HG02970 (cell line): ENCODE results near the gene MCRS1.

Experiments
- ATAC-seq: cut with Tn5 transposase; IDR thresholded peaks from one replicate; pipeline ENCODE4 v1.9.1; 2021; ENCODE audit warnings: mild to moderate bottlenecking, moderate library complexity, moderate number of reproducible peaks; ENCODE audit not compliant: unreplicated experiment, low FRiP score

MCRS1 gene

DNA sequence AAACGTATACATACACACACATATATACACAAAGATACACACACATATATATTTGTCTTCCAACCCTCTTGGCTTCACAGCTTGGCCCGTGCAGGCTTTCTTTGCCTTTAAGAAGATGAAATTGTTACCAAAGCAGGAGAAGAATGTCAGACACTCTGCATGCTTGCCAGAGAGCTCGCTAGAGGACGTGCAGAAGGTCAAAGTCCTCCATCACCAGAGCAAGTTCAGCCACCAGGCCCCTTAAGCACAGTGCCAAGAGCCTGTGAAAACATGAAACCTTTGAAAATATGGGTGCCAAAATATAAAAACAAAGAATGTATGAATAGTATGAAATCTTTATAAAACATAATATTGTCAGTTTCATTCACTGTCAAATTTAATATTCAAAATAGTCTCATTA, 14.9 kb upstream of the MCRS1 start:
- ATAC-seq, result no peak

DNA sequence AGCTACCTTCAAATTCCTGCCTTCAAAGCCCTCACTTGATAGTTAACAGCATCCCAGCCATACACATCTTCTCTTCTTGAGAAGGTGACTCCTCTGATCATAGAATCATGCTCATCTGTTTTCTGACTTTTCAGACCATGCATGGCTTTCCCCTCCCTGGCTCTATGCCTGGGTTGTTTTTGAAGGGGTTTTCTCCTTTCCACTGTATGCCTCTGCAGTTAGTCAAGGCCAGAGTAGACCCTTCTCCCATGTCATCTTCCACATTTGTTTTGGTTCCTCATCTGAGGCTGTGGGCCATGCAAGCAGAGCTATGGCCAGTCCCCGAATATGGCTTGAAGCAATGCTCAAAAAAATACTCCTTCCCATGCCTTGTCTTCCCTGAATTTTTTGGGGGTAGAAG, 14.3 kb upstream of the MCRS1 start:
- ATAC-seq, result no peak

DNA sequence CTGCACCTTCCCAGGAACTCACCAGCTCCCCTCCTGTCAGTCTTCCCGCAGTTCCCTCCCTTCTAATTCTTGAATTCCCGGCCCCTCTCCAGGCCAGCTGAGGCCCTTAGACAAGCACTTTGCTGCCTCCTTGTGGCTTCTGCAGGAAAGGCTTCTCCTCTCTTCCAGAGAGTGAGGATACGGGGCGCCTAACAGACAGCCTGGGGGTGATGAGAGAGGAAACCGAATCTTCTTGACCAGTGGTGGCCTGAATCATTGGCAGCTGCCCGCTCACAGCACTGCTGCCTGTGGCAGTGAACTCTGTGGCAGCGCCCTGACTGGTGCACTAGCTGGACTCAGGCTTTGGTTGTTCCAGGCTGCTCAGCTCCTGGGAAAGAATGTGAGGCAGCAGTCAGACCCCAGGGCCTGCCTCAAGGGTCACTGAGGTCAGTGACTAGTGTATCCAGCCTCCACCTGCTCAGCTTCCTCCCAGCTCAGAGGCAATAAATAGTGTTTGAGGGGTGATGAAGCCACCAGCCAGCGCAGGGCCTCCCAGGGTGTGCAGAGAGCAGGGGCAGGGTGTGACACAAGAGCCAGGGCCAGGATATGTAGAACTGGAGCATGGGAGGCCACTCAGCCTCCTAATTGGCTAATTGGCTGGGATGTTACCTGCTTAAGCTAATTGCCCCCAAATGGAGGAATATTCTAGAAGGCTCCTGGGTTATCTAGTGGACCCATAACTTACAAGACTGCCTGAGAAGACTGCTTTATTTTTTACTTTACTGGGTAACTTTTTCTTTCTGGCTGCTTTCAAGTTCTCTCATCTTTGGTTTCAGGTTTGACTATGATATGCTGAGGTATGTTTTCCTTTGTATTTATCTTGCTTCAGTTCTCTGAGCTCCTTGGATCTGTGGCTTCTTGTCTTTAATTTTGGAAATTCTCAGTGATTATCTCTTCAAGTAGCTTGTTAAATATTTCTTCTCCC, 12.9 kb upstream of the MCRS1 start:
- no peak for ATAC-seq

DNA sequence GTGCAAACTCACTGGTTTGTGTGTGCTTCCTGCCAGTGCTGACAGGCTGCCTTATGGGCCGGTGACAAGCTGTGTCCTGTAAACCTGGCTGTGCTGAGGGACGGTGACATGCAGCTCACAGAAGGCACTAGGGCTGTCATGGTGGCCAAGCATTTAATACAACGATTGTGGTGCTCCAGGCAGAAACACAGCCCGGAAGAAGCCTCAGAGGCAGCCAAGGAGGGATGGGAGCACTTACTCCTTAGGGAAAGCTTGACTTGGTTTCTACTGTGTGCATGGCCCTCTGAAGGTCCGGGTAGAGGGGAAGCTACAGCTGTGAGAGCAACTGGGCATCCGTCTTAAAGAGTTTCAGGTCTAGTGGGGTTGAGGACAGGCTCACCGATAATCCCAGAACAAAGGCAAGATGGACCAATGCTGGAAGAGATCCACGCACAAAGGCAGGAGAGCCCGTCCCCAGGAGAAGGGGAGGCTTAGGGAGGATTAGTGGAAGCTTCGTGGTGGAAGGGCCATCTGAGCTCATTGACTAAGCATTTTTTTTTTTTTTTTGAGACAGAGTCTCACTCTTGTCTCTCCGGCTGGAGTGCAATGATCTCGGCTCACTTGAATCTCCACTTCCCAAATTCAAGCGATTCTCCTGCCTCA, 10.7 kb upstream of the MCRS1 start:
- ATAC-seq, result no peak

DNA sequence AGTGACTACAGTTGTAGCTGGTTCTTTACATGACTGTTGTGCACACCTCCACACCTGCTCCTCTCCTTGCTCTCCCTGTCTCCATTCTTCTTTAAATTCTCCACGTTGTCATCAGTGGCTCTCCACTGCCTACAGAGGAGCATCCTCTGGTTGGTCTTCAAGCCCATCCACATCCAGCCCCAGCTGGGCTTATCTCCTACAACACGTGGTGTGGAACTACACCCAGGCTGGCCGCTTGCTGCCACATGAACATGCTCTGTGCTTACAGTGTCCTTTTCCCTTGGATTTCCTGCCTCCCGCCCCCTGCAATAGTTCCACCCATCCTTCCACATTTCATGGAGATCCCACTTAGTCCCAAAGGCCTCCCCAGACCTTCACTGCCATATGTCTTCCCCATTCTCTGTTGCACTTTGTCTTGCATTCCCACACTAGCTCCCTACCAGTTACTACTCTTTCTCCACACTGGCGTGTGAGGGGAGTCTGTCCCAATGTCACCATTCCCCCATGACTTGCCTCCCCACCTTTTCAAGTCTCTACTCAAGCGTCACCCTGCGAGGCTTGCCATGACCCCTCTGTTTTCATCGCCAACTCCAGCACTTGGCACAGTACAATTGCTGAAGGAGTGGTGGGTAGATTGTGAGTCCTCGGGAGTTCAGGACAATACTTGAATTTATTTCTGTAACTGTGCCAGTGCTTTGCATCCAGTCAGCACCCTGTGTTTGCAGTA, 9.8 kb upstream of the MCRS1 start:
- ATAC-seq, result no peak

DNA sequence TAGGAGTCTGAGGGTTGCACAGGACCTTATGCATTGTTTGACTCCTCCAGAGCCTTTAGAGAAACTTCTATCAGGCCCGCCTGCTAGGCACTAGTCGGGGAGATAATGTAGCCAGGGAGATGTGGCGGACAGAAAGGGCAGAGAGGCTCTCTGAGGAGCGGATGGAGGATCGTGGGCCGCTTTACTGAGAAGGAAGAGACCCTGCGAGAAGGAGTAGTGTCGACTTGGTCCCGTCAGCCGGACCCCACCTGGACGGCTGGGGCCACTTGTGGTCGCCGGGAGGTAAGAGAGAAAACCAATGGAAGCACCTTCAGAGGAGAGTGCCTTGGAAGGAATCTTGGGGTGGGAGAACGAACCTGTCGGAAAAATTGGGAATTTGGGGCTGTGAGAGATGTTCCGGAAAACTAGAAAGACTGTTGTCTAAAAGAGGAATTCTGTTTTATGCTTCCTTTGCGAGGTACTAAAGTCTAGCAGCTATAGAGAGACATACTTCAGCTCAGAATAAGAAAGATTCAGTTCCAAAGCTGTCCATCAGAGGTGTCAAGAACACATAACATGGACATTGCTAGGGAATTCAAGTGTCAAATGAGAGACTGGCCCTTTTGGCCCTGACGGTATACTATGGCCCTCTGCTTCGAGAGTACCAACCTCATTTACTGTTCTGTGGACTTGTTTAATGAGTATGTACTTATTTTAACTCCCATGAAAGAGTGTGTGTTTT, 660 bp upstream of the MCRS1 start:
- peak; percentile 2 for ATAC-seq

DNA sequence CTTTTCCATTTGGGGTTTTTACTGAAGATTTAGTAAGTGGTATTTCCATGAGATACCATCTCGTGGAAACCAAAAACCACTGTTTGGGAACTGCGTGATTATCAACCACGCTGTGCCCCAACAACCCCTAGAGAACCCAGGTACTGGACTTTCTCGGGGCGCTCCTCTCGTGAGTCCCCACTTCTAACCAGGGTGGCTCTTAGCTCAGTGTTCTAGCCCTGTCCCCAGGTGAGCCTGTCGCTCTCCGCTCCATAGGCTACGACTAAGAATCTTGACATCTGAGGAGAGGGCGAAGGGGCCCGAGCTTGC, 686 bp downstream of the MCRS1 start:
- ATAC-seq, result no peak

DNA sequence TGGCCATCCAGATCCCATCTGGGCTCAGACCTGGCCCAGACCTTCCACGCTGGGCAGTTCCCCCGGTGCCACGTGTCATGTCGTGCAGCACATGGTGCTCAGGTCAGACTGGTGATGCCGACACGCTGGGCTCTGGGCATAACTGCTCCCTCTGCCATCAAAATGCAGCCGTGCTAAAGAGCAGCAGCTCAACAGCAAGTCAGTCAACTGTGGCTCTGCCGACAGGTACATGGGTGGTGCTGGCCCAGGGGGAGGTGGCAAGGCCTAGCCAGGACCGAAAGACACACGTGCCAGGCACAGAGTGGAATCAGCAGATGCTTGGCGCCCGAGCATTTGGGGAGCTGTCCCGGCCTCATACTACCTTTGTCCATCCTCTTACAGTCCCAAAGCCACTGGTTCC, 1.6 kb downstream of the MCRS1 start:
- no peak for ATAC-seq

DNA sequence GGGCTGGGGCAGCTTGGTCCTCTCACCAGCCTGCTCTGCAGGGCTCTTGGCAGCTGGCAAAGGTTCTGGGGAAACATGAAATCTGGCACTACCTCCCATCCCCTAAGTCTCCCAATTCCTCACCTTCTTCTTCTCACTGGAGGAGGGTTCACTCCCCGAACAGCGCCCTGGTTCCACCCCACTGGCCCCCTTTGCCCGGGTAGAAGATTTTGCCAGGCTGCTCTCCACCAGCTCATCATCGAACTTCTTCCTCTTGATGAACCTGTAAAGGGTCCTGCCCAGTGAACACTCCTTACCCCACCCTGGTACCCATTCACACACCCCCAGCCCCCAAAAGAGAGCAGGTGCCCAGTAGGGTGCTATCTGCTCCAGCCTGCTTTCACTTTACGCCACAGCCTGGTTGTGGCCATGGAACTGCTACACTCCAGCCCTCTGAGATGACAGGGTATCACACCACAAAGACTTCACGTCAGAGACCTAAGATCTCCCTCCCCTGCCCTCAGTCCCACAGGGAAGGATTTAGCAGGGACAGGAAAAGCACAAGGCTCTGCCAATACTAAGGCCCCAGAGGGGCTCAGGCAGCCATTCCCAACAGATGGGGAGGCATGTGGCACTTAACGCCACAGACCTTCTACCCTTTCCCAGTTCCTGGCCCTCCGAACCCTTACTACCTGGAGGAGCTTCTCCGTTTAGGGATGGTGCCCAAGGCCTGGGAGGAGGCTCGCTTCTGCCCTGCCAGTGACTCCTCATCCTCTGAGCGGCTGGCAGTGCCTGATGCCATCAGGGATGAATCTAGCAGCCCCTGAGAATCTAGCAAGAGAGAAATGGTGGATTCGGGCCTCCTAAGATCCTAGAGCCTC, 2.3 kb downstream of the MCRS1 start:
- ATAC-seq, result no peak

DNA sequence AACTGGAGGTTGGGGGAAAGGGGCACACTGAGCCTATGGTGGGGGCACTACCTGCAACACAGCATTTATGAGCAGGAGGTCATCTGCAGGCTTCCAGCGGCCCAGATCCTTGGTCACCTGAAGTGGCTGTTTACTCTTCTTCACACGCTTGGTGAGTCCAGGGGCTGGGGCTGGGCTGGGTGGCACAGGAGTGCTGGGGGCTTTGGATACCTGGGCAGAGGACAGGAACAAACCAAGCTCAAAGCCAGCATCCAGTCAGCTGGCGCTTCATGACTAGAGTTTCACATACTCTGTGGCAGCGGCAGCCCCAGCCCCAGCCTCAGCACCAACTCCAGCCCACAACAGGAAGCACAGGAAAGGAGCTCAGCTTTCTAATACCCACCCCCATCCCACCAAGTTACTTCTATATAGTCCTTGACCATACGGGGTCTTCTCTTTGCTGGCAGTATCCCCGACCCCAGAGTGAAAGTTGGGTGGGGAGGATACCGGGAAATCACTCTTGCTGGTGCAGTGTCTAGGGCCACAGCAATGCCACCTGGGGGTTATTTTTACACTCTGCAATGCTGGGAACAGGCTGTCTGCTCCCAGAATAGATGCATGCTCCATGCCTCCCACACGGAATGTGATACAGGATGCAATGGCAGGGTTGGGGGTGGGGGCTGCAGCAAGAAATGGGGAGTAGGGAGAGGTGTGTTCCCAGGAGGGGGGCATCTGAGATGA, 3.1 kb downstream of the MCRS1 start:
- ATAC-seq, result no peak

DNA sequence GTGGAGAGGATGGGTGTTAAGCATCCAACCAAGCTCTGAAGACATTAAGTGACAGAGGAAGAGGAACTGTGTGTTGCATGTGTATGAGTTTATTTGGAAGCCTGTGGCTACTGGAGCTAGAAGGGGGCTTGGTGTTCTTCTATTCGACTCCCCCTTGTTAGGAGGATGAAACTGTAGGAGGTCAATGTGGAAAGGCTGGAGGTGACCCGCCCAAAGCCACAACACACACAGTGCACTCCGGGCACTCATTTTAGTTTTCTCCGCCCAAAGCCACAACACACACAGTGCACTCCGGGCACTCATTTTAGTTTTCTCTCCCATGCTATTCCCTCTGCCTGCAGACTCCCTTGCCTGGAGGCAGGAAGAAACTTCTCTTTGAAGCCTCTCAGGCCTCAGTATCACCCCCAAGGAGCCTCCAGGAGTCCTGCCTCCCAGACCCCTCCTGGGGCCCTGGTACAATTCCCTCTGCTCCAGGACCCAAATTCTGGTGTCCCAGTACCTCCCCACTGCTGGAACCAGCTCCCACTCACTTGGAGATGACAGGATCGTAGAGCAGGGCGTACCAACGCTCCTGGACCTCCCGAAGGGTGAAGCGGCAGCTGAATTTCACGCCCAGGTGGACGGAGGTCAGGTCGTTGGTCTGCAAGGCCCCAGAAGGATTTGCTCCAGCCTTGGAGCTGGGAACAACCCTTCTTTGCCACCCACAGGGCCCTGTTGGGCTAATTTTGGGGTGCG, 3.8 kb downstream of the MCRS1 start:
- no peak for ATAC-seq

DNA sequence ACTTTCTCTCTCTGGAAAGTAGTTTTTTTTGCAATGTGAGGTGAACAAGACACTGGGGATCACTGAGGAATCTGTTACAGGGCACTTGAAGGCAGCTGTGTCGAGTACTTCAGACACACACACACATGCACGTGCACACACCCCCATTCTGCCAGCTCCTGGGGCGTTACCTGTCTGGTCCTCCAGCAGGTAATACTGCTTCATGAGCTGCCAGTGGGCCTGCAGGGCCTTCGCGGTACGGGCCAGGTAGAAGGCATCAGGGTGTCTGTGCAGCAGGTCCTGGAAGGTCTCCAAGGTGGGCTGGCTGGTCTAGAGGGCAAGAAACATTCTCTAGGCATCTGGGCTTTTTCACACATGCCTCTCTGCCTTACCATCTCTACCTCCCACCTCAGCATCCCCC, 5.1 kb downstream of the MCRS1 start:
- ATAC-seq, result no peak

DNA sequence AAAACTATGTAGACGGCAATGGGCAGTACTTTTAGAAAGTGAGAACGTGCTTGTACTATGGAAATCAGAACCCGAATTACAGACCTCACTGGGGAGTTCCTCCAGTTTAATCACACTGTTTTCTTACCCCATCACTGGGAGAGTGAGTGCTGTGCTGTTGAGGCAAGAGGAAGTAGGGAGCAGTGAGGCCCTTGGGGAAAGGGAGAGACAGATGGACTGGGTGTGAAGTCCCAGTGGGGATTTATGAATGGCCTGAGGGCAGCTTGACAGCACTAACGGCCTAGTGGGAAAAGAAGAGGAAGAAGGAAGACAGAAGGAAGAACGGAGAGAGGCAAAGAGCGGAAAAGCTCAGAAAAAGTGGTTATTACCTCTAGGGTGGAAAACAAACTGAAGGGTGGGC, 5.7 kb downstream of the MCRS1 start:
- no peak for ATAC-seq

DNA sequence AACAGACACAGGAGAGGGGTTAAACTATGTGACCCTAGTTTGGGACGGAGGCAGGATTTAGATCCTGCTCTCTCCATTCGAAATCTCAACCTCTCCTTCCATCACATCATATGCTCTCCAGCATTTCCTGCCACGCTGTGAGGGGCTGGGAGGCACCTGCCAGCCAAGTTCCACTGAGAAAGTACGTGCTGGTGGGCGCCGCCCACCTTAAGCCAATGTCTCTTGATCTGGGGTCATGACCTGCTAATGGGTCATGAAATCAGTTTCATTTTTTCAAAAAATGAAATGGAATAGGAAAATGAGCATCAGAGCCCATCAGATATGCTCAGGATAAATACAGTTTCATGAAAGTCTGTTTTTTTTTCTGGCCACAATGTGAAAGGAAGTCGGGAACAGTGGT, 7.2 kb downstream of the MCRS1 start:
- ATAC-seq, result no peak

DNA sequence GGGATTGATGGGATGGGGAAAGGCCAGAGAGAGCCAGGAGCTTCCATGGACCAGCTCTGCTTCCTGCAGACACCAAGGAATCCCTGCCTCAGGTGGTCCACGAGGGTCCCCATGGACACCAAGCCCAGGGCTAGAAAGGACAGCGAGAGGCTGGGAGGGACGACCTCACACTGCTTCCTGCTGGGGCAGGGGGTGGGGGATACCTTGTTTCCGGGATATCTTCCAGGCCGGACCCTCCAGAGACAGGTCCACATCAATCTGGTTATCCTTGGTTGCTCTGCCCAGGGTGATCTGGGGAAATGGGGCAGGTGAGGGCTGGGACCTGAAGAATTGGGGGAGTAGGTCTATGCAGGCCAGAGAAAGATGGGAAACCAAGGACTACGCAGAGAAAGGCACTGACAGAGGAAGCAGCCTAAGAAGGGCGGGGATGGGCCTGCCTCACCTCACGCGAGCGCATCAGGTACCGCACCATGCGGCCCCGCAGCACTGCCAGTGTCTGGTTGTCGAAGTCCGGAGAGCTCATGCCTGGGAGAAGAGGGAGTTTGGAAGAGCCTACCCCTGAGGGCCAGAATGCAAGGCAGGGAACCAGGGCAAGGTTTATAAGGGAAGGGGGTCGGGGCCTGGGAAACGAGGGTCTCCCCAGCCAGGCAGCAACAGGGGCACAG, 8.8 kb downstream of the MCRS1 start:
- no peak for ATAC-seq

DNA sequence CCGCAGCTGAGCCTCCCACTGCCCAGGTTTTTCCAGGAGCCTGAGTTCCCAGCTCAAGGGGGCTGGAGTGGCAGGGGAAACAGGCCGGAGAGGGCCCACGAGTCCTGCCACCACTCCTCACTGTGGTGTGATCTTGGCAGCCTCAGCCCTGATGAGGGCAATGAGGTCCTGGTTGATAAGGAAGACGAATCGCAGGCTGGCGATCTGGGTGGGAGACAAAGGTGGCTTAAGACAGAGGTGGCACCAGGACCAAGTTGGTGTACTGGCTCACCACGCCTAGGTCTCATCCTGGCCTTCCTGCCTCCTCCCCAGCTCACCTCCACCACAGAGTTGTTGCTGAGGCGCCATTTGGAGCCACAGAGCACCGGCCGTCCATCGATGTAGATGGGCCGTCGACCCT, 9.4 kb downstream of the MCRS1 start:
- ATAC-seq, result no peak

DNA sequence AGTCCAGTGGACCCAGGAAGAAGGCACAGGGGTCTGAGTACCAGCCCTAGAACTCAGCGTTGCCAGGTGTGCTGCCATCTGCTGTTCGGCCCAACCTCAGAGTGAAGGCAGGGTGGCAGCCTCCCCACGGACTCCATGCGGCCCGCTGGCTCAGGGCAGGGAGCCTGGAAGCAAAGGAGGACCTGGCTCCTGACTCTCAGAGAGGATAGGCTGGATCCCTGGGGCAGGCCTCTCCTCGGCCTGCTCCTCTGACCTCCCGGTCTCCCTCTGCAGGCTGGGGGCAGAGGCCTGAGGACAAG, 10.1 kb downstream of the MCRS1 start:
- no peak for ATAC-seq

DNA sequence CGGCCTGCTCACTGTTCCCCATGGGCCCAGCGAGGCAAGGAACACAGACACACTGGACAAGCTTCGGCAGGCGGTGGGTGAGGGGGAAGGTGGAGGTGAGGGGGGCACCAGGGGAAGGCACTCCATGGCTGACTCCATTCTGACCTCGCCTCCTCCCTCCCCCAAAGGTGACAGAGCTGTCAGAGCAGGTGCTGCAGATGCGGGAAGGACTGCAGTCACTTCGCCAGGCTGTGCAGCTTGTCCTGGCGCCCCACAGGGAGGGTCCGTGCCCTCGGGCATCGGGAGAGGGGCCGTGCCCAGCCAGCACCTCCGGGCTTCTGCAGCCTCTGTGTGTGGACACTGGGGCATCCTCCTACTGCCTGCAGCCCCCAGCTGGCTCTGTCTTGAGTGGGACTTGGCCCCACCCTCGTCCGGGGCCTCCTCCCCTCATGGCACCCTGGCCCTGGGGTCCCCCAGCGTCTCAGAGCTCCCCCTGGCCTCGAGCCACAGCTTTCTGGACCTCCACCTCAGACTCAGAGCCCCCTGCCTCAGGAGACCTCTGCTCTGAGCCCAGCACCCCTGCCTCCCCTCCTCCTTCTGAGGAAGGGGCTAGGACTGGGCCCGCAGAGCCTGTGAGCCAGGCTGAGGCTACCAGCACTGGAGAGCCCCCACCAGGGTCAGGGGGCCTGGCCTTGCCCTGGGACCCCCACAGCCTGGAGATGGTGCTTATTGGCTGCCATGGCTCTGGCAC, 10.6 kb downstream of the MCRS1 start:
- no peak for ATAC-seq
